Bronchial smooth muscle cell (primary cell): Measurements from ENCODE around the gene UBALD1. TPM values are rescaled to one million over a fixed set of nuclear protein-coding genes. Genes with fewer than 3 reads are reported as not detected.

Experiments used
- total RNA-seq: library from RNA; depleted of rRNA; stranded (reverse); fragments of >200 nt; gene quantifications from 2 replicates; pipeline ENCODE4 v1.2.1, GENCODE V29; 2014

UBALD1 gene
- 3.3 and 3.9 TPM in 2 replicates for total RNA-seq

GRCh38 chr16:4614571-4615383 is at the start of gene UBALD1:
TSS of gene UBALD1 (minus strand) at chr16:4614888. CDS start at chr16:4614797, 91 bp downstream.

DNA sequence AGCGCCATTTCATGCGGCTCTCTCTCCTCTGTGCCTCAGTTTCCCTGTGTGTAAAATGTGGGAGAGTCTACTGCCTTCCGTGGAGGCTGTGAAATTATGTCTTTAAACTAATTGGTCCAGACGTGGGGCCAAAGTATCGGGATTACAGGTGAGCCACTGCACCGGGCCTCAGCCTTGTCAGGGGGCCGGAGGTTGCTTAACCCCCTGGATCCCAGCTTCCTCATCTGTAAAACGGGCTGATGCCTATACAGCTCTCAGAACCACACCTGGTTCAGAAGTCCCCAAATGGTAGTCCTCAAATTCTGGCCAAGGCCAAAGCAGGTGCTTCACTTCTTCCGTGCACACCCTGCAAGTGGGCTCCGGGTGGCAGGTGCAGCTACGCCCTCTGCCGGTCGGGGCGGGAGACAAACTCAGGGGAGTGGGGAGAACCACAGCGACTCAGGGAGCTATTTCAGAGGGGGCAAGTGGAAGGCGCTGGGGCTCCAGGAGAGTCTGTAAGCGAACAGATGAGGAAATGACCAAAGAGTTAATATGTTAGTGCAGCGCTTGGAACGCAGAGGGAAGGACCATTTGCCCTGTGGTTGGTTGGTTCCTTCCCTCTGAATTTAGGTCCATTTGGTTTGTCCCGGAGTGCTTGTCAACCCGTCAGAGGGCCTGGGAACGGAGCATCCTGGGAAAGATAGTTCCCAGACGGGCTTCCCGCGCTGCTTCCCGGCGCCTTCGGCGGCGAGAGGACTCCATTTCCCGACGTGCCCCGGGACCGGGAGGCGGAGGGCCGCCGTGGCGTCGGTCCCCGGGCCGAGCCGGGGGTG is 9.5 kb upstream of the UBALD1 start, which contains the start of gene MGRN1:
Gene MGRN1, plus strand, starts transcription at position 812 of the 812 bp plus-strand sequence. CDS start 135 bp downstream, outside the sequence.

Other genes starting within 250 kb of the UBALD1 start
- gene VASN, start 243.0 kb downstream of the UBALD1 start, total RNA-seq: 57.5 and 98.9 TPM in 2 replicates
- 7.7 and 16.6 TPM in 2 replicates for gene CORO7, start 198.3 kb downstream of the UBALD1 start, total RNA-seq
- 31.5 and 39.1 TPM in 2 replicates for gene DNAJA3, start 189.0 kb downstream of the UBALD1 start, total RNA-seq
- gene NMRAL1, start 140.3 kb downstream of the UBALD1 start, total RNA-seq: 53.5 and 59.3 TPM in 2 replicates
- 32.8 and 52.9 TPM in 2 replicates for gene HMOX2, start 138.5 kb downstream of the UBALD1 start, total RNA-seq
- gene CDIP1, start 76.1 kb downstream of the UBALD1 start, total RNA-seq: 6.4 and 9.6 TPM in 2 replicates
- gene C16orf96, start 58.5 kb downstream of the UBALD1 start, total RNA-seq: under 0.01 TPM in 2 replicates
- gene MGRN1, start 9.9 kb upstream of the UBALD1 start, total RNA-seq: 20.3 and 21.6 TPM in 2 replicates
- gene NUDT16L1, start 78.7 kb upstream of the UBALD1 start, total RNA-seq: 22.7 and 23.6 TPM in 2 replicates
- gene ANKS3, start 119.4 kb upstream of the UBALD1 start, total RNA-seq: 19.4 and 29.6 TPM in 2 replicates
- gene DNAAF8, start 119.6 kb upstream of the UBALD1 start, total RNA-seq: 0.63 and 0.94 TPM in 2 replicates
- gene ZNF500, start 152.3 kb upstream of the UBALD1 start, total RNA-seq: 4.7 and 5.2 TPM in 2 replicates
- not detected in 2 replicates for gene SEPTIN12, start 173.5 kb upstream of the UBALD1 start, total RNA-seq
- not detected in 2 replicates for gene SMIM22, start 180.5 kb upstream of the UBALD1 start, total RNA-seq
- gene ROGDI, start 187.7 kb upstream of the UBALD1 start, total RNA-seq: 14.9 and 18.3 TPM in 2 replicates
- 31.2 and 33.7 TPM in 2 replicates for gene GLYR1, start 232.4 kb upstream of the UBALD1 start, total RNA-seq
- 12.8 and 15.2 TPM in 2 replicates for gene UBN1, start 232.6 kb upstream of the UBALD1 start, total RNA-seq